Hepatocyte (in vitro differentiated cells): ENCODE measurements around the gene RAMP3.

ENCODE experiments used
- EZH2 ChIP-seq: fragments of 200-600 bp; sonication (generic); IDR thresholded peaks from 2 replicates; pipeline ENCODE4 v1.6.1; 2016; ENCODE audit warnings: antibody characterized with exemption, mild to moderate bottlenecking, borderline replicate concordance
- EZH2phosphoT487 ChIP-seq: fragments of 200-600 bp; sonication (generic); IDR thresholded peaks from one replicate; pipeline ENCODE4 v1.6.1; 2018; ENCODE audit warnings: antibody characterized with exemption, mild to moderate bottlenecking, low read depth, moderate library complexity; ENCODE audit not compliant: unreplicated experiment, severe bottlenecking
- TF ChIP-seq, protein P1 (sequence below): fragments of 200-600 bp; sonication (generic); IDR thresholded peaks from 2 replicates; pipeline ENCODE4 v1.5.1; 2016; ENCODE audit warnings: antibody characterized with exemption, mild to moderate bottlenecking; ENCODE audit not compliant: poor library complexity

- TF ChIP-seq EZH2 = no peak
- TF ChIP-seq, protein P1, sequence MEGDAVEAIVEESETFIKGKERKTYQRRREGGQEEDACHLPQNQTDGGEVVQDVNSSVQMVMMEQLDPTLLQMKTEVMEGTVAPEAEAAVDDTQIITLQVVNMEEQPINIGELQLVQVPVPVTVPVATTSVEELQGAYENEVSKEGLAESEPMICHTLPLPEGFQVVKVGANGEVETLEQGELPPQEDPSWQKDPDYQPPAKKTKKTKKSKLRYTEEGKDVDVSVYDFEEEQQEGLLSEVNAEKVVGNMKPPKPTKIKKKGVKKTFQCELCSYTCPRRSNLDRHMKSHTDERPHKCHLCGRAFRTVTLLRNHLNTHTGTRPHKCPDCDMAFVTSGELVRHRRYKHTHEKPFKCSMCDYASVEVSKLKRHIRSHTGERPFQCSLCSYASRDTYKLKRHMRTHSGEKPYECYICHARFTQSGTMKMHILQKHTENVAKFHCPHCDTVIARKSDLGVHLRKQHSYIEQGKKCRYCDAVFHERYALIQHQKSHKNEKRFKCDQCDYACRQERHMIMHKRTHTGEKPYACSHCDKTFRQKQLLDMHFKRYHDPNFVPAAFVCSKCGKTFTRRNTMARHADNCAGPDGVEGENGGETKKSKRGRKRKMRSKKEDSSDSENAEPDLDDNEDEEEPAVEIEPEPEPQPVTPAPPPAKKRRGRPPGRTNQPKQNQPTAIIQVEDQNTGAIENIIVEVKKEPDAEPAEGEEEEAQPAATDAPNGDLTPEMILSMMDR = no peak
- TF ChIP-seq EZH2phosphoT487 = no peak
Observed at GRCh38 chr7:45112648-45113047, 44.9 kb upstream of the RAMP3 start.
